Suprapubic skin (tissue), 3 donors: ENCODE measurements around the gene FRMPD4.

Experiments used
- POLR2A ChIP-seq, 2 donors: fragments of 450-650 bp; IDR thresholded peaks; one replicate each; pipeline ENCODE4 v1.6.1; 2017; ENCODE audit warnings: antibody characterized with exemption in 2 of 2, mild to moderate bottlenecking in 2 of 2, moderate library complexity in 2 of 2
- TF ChIP-seq, protein P1 (sequence below), 2 donors: fragments of 200-600 bp in 1 of 2; fragments of 450-650 bp in 1 of 2; sonication (generic) in 1 of 2; IDR thresholded peaks; one replicate each; pipeline ENCODE4 v1.5.1; 2016 to 2019; ENCODE audit warnings: antibody characterized with exemption in 2 of 2, mild to moderate bottlenecking in 1 of 2, moderate library complexity in 1 of 2

DNA sequence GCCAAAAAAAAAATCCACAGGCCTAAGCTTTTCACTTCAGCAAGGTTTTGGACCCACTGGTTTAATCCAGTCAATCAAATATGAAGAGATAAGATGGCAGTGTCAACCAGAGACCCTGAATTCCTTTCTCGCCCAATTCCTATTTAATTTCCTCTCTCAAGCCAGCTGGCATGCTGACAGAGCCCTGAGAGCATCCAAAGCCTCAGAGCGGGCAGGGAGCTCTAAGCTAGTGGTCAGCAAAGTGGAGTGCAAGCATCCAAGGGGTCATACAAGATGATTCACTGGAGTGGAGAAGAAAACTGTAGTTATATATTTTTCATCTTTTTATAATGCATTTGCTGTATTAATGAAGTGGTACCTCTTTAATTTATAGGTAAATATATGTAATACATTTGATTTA, 615.1 kb downstream of the FRMPD4 start:
- TF ChIP-seq, protein P1, sequence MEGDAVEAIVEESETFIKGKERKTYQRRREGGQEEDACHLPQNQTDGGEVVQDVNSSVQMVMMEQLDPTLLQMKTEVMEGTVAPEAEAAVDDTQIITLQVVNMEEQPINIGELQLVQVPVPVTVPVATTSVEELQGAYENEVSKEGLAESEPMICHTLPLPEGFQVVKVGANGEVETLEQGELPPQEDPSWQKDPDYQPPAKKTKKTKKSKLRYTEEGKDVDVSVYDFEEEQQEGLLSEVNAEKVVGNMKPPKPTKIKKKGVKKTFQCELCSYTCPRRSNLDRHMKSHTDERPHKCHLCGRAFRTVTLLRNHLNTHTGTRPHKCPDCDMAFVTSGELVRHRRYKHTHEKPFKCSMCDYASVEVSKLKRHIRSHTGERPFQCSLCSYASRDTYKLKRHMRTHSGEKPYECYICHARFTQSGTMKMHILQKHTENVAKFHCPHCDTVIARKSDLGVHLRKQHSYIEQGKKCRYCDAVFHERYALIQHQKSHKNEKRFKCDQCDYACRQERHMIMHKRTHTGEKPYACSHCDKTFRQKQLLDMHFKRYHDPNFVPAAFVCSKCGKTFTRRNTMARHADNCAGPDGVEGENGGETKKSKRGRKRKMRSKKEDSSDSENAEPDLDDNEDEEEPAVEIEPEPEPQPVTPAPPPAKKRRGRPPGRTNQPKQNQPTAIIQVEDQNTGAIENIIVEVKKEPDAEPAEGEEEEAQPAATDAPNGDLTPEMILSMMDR (IDR thresholded peaks at IDR 0.05): no peak
- TF ChIP-seq POLR2A (IDR thresholded peaks at IDR 0.05): no peak
